Spleen (tissue), 7 donors: Measurements from ENCODE around the gene FBXW4.

ENCODE experiments used
- POLR2A ChIP-seq, 3 donors: fragments of 450-650 bp; IDR thresholded peaks; one replicate each; pipeline ENCODE4 v1.5.1; 2017; ENCODE audit warnings: antibody characterized with exemption in 3 of 3, mild to moderate bottlenecking in 1 of 3
- POLR2AphosphoS5 ChIP-seq, 3 donors: sonication (generic); formaldehyde crosslinking; IDR thresholded peaks; one replicate each; pipeline ENCODE4 v1.5.1; 2017; ENCODE audit warnings: antibody characterized with exemption in 3 of 3
- TF ChIP-seq, protein P1 (sequence below), 11 experiments: fragments of 200-600 bp in 7 of 11; fragments of 450-650 bp in 4 of 11; sonication (generic) in 4 of 11; IDR thresholded peaks in 8 of 11; conservative IDR thresholded peaks in 3 of 11; 1 replicate in 7 of 11; 2 replicates in 4 of 11; pipeline versions ENCODE4 v1.4.0 to v1.8.0; 2016 to 2021; ENCODE audit warnings: antibody characterized with exemption in 11 of 11, inconsistent platforms in 4 of 11, mild to moderate bottlenecking in 1 of 11
- donor health status: DM: no; HTN: no; CAD: no; lungs with moderate emphysema.
- donor health status: DM: no; HTN: no; CAD: no.
- donor health status: DM: no; HTN: no; CAD: no.

- TF ChIP-seq POLR2A (IDR thresholded peaks at IDR 0.05) (no peak), POLR2AphosphoS5 (IDR thresholded peaks at IDR 0.05) (no peak)
- TF ChIP-seq, protein P1, sequence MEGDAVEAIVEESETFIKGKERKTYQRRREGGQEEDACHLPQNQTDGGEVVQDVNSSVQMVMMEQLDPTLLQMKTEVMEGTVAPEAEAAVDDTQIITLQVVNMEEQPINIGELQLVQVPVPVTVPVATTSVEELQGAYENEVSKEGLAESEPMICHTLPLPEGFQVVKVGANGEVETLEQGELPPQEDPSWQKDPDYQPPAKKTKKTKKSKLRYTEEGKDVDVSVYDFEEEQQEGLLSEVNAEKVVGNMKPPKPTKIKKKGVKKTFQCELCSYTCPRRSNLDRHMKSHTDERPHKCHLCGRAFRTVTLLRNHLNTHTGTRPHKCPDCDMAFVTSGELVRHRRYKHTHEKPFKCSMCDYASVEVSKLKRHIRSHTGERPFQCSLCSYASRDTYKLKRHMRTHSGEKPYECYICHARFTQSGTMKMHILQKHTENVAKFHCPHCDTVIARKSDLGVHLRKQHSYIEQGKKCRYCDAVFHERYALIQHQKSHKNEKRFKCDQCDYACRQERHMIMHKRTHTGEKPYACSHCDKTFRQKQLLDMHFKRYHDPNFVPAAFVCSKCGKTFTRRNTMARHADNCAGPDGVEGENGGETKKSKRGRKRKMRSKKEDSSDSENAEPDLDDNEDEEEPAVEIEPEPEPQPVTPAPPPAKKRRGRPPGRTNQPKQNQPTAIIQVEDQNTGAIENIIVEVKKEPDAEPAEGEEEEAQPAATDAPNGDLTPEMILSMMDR (IDR thresholded peaks at IDR 0.05 in 8 of 11, conservative IDR thresholded peaks at IDR 0.05 in 3 of 11) = no peak
Measured at GRCh38 chr10:101565936-101566332, 129.0 kb downstream of the FBXW4 start.
